H1 (cell line): ENCODE data around the gene IL12RB2. TPM values are rescaled to one million over a fixed set of nuclear protein-coding genes. Genes with fewer than 3 reads are reported as not detected.

Experiments used
- CTCF ChIA-PET: fragments of 300-600 bp; sonication (Branson Sonifier 250); formaldehyde crosslinking; loops from one replicate; lab custom pipeline; 2021; ENCODE audit not compliant: partially characterized antibody; lab: Charles Lee
- POLR2A ChIA-PET: fragments of 300-600 bp; sonication (Branson Sonifier 250); formaldehyde crosslinking; loops from one replicate; lab custom pipeline; 2021; ENCODE audit warnings: inconsistent platforms; ENCODE audit not compliant: partially characterized antibody; lab: Charles Lee
- DNase-seq, 2 experiments: peaks; one replicate each; pipeline versions ENCODE4 v3.0.0 to v3.0.0-alpha.2; 2010 to 2022; ENCODE audit warnings: low spot score in 2 of 2, low read depth in 1 of 2, mixed read lengths in 1 of 2
- FAIRE-seq: peaks from 2 replicates; lab custom pipeline; 2011; peaks lifted over from hg19 to GRCh38; lab: Jason Lieb, UNC
- H2AFZ ChIP-seq: 2 replicates; pipeline ENCODE4 v1.8.1; 2012; ENCODE audit warnings: low read length, inconsistent platforms
- H2AK5ac ChIP-seq: 2 replicates; pipeline ENCODE4 v1.6.1; 2013; ENCODE audit warnings: low read depth, low read length
- H2BK120ac ChIP-seq: replicated peaks from 2 replicates; pipeline ENCODE3; 2013; ENCODE audit warnings: low read depth, low read length, inconsistent platforms
- H2BK12ac ChIP-seq: 2 replicates; pipeline ENCODE4 v1.6.1; 2013; ENCODE audit warnings: low read depth, low read length
- H2BK15ac ChIP-seq: 2 replicates; pipeline ENCODE4 v1.6.1; 2013; ENCODE audit warnings: low read length
- H2BK20ac ChIP-seq: 2 replicates; pipeline ENCODE4 v1.6.1; 2013; ENCODE audit warnings: low read length
- H2BK5ac ChIP-seq: 2 replicates; pipeline ENCODE4 v1.6.1; 2013; ENCODE audit warnings: low read depth, low read length
- H3K14ac ChIP-seq: 2 replicates; pipeline ENCODE4 v1.6.1; 2013; ENCODE audit warnings: inconsistent platforms; ENCODE audit not compliant: insufficient read length
- H3K18ac ChIP-seq: 2 replicates; pipeline ENCODE4 v1.6.1; 2013; ENCODE audit warnings: low read length; ENCODE audit errors: extremely low read depth
- H3K23ac ChIP-seq: 2 replicates; pipeline ENCODE4 v1.6.1; 2013; ENCODE audit warnings: inconsistent platforms; ENCODE audit not compliant: insufficient read length
- H3K23me2 ChIP-seq: 2 replicates; pipeline ENCODE4 v1.6.1; 2013; ENCODE audit warnings: low read depth, low read length
- H3K27ac ChIP-seq: 2 replicates; pipeline ENCODE4 v1.6.1; 2011; ENCODE audit warnings: low read depth, low read length, inconsistent platforms
- H3K27me3 ChIP-seq, 4 experiments: replicated peaks in 1 of 4; 1 replicate in 1 of 4; 2 replicates in 3 of 4; pipeline versions ENCODE4 v1.6.1 to v1.8.1; 2011 to 2013; ENCODE audit warnings: low read length in 3 of 4, mild to moderate bottlenecking in 3 of 4, inconsistent platforms in 2 of 4, mixed read lengths in 2 of 4, moderate library complexity in 1 of 4; ENCODE audit not compliant: control insufficient read depth in 3 of 4, insufficient read depth in 3 of 4; ENCODE audit errors: extremely low read depth in 1 of 4
- H3K36me3 ChIP-seq, 4 experiments: 2 replicates each; pipeline versions ENCODE4 v1.6.1 to v1.8.1; 2011 to 2013; ENCODE audit warnings: mild to moderate bottlenecking in 4 of 4, low read length in 3 of 4, moderate library complexity in 2 of 4, control low read depth in 1 of 4, inconsistent platforms in 1 of 4; ENCODE audit not compliant: insufficient read depth in 4 of 4, control insufficient read depth in 2 of 4
- H3K4ac ChIP-seq: replicated peaks from 2 replicates; pipeline ENCODE3; 2013; ENCODE audit warnings: low read length, low read depth, mixed read lengths, inconsistent platforms; ENCODE audit not compliant: insufficient read length
- H3K4me1 ChIP-seq, 4 experiments: replicated peaks in 1 of 4; 1 replicate in 1 of 4; 2 replicates in 3 of 4; pipeline versions ENCODE4 v1.6.1 to v1.8.1; 2011 to 2013; ENCODE audit warnings: low read length in 3 of 4, inconsistent platforms in 2 of 4, mixed read lengths in 1 of 4; ENCODE audit not compliant: insufficient read depth in 4 of 4, control insufficient read depth in 3 of 4
- H3K4me2 ChIP-seq, 2 experiments: 2 replicates each; pipeline versions ENCODE4 v1.6.1 to v1.8.1; 2011 to 2013; ENCODE audit warnings: low read depth in 2 of 2, low read length in 2 of 2, control low read depth in 1 of 2, inconsistent platforms in 1 of 2, mild to moderate bottlenecking in 1 of 2; ENCODE audit not compliant: insufficient read depth in 1 of 2
- H3K4me3 ChIP-seq, 4 experiments: fragments of 200-600, 300-600 bp in 1 of 4; sonication (generic), shearing (Covaris generic), sonication (Bioruptor Twin) in 1 of 4; 2 replicates each; pipeline versions ENCODE4 v1.5.1 to v1.8.1; 2011 to 2016; ENCODE audit warnings: low read length in 4 of 4, low read depth in 3 of 4, control low read depth in 2 of 4, inconsistent platforms in 2 of 4, mild to moderate bottlenecking in 2 of 4, mixed read lengths in 1 of 4, moderate library complexity in 1 of 4; ENCODE audit not compliant: insufficient read depth in 2 of 4; ENCODE audit errors: extremely low read depth in 1 of 4
- H3K56ac ChIP-seq: replicated peaks from 2 replicates; pipeline ENCODE3; 2013; ENCODE audit warnings: low read depth, mild to moderate bottlenecking, mixed read lengths, low read length, inconsistent platforms; ENCODE audit not compliant: insufficient read length
- H3K79me1 ChIP-seq: 2 replicates; pipeline ENCODE4 v1.6.1; 2013; ENCODE audit warnings: low read depth, low read length, control low read depth
- H3K79me2 ChIP-seq, 2 experiments: 2 replicates each; pipeline versions ENCODE4 v1.6.1 to v1.8.1; 2012 to 2013; ENCODE audit warnings: low read length in 2 of 2, mild to moderate bottlenecking in 2 of 2, inconsistent platforms in 1 of 2; ENCODE audit not compliant: insufficient read depth in 2 of 2, control insufficient read depth in 1 of 2
- H3K9ac ChIP-seq, 4 experiments: replicated peaks in 1 of 4; 1 replicate in 1 of 4; 2 replicates in 3 of 4; pipeline versions ENCODE4 v1.6.1 to v1.8.1; 2011 to 2013; ENCODE audit warnings: low read depth in 3 of 4, low read length in 3 of 4, control low read depth in 2 of 4, mild to moderate bottlenecking in 2 of 4, moderate library complexity in 2 of 4, inconsistent platforms in 1 of 4; ENCODE audit errors: extremely low read depth in 1 of 4
- H3K9me3 ChIP-seq, 2 experiments: 2 replicates each; pipeline versions ENCODE4 v1.6.1 to v1.8.1; 2012 to 2013; ENCODE audit warnings: mild to moderate bottlenecking in 2 of 2, moderate library complexity in 2 of 2, control low read depth in 1 of 2, inconsistent platforms in 1 of 2, low read depth in 1 of 2, low read length in 1 of 2, mixed read lengths in 1 of 2; ENCODE audit not compliant: insufficient read depth in 2 of 2
- H4K20me1 ChIP-seq, 2 experiments: replicated peaks in 1 of 2; 2 replicates each; pipeline versions ENCODE3 to v1.8.1; 2011 to 2013; ENCODE audit warnings: inconsistent platforms in 2 of 2, low read length in 2 of 2, mild to moderate bottlenecking in 1 of 2; ENCODE audit not compliant: insufficient read depth in 2 of 2, control insufficient read depth in 1 of 2
- H4K5ac ChIP-seq: 2 replicates; pipeline ENCODE4 v1.6.1; 2013; ENCODE audit warnings: low read length, low read depth, mixed read lengths, inconsistent platforms; ENCODE audit not compliant: insufficient read length
- H4K8ac ChIP-seq: 2 replicates; pipeline ENCODE4 v1.8.0; 2013; ENCODE audit warnings: mild to moderate bottlenecking, moderate library complexity, low read length, inconsistent platforms; ENCODE audit not compliant: insufficient read depth; ENCODE audit errors: extremely low read depth
- H4K91ac ChIP-seq: replicated peaks from 2 replicates; pipeline ENCODE3; 2013; ENCODE audit warnings: low read length, mixed read lengths, inconsistent platforms; ENCODE audit not compliant: insufficient read length
- ATF2 ChIP-seq: IDR thresholded peaks from 2 replicates; pipeline ENCODE4 v1.6.1; 2012; ENCODE audit warnings: low read length, inconsistent platforms
- KDM1A ChIP-seq: fragments of 200-600, 300-600 bp; sonication (generic); IDR thresholded peaks from 2 replicates; pipeline ENCODE4 v1.7.1; 2016; ENCODE audit warnings: mild to moderate bottlenecking, low read length, borderline replicate concordance
- ZNF274 ChIP-seq: IDR thresholded peaks from 2 replicates; pipeline ENCODE4 v1.7.0; 2012; ENCODE audit warnings: low read length, borderline replicate concordance; ENCODE audit errors: extremely low read depth
- WGBS, 2 experiments: shearing (Covaris generic) in 1 of 2; methylation state at CpG; one replicate each; pipeline versions ENCODE4 v1.1.6 to v1.1.7; 2013 to 2015; ENCODE audit warnings: low lambda C conversion rate in 2 of 2, mixed read lengths in 2 of 2, inconsistent platforms in 1 of 2, low coverage in 1 of 2, missing lambda C conversion rate in 1 of 2; ENCODE audit not compliant: insufficient replicate concordance in 2 of 2, insufficient coverage in 1 of 2, insufficient read length in 1 of 2; ENCODE audit errors: extremely low coverage in 1 of 2, missing lambda C conversion rate in 1 of 2; 5-methylcytosine and 5-hydroxymethylcytosine counted together
- polyA plus RNA-seq, 7 experiments: library from polyadenylated mRNA; depleted of rRNA in 3 of 7; stranded (reverse) in 5 of 7; unstranded in 2 of 7; fragments of >200 nt in 5 of 7; fragments of 200-250 nt in 2 of 7; gene quantifications; 1 replicate in 5 of 7; 2 replicates in 1 of 7; 4 replicates in 1 of 7; pipeline versions ENCODE4 v1.2.1 to v1.2.3, GENCODE V29; 2011 to 2013; ENCODE audit warnings: missing spikeins in 2 of 7, mixed read lengths in 2 of 7
- total RNA-seq: library from RNA; stranded (reverse); fragmentation: NEBNext Ultra II Directional; extraction: Animal tissue kit (Norgen Biotek cat#: 25700); gene quantifications from 2 replicates; pipeline ENCODE4 v1.2.1, GENCODE V29; 2021

Gene IL12RB2
- total and polyA plus RNA-seq, 2 of the 8 experiments (the other 6 are each of a cell fraction or from before 2014, with no cell fraction given), result 1.4 TPM

DNA sequence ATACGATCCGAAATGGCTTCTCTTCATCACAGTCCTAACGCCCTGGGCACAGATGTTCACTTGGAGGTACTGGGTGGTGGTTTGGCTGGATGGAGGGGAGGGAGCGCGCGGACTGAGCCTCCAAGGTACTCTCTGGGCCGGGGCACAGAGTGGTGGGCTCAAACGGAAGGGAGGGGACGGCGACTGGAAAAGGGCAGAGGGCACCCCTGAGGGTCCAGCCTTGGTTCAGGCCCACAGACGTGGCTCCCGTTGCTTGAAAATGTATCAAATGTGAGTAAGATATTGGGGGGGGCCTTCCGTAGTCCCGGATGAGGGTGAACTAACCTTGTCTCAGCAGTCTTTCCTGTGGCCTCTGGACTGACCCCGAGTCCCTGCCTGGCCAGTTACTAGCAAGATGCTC is 463 bp downstream of the IL12RB2 start:
- Histone ChIP-seq H4K8ac (no peak overlapping the region), H2BK5ac (no peak overlapping the region), H2BK12ac (peak overlapping the region; percentile 34; the same call in 1 of the 2 replicates), H3K23ac (no peak overlapping the region), H2BK20ac (no peak overlapping the region), H3K27ac (no peak overlapping the region), H3K79me1 (no peaks in the 10 kb centered on the region), H4K20me1 (no peaks in the 10 kb centered on the region), H2BK120ac (no peak overlapping the region), H3K4me1 (peaks cover 0 to 2% (median 0%) of the 10 kb centered on the region in 4 experiments; a peak in 1 of 7 replicates), H3K9me3 (no peaks in the 10 kb centered on the region), H3K4me2 (peak overlapping the region; percentile 83 to 92), H3K27me3 (peaks cover 1 to 23% (median 18%) of the 10 kb centered on the region in 4 experiments), H4K91ac (no peak overlapping the region), H3K4me3 (peak overlapping the region; percentile 39 to 64 (median 52)), H3K56ac (no peak overlapping the region), H3K14ac (no peak overlapping the region), H3K18ac (no peak overlapping the region; the same call in 1 of the 2 replicates), H3K23me2 (peaks cover 3% of the 10 kb centered on the region), H2BK15ac (no peak overlapping the region), H3K36me3 (no peaks in the 10 kb centered on the region), H2AK5ac (no peak overlapping the region), H4K5ac (no peak overlapping the region), H3K9ac (no peak overlapping the region), H3K79me2 (no peaks in the 10 kb centered on the region), H3K4ac (no peak overlapping the region), H2AFZ (peak overlapping the region; percentile 62; the same call in 1 of the 2 replicates)
- DNase-seq (peak in 1 of 2 experiments; percentile 61), FAIRE-seq (no peak)
- POLR2A ChIA-PET, result interaction anchor here (1.1 kb wide), 1 partner anchor 188 kb away, joined by 3 read pairs; no protein-coding TSS in a partner anchor
- TF ChIP-seq KDM1A, result peak; percentile 19; the same call in 1 of the 2 replicates
- TF ChIP-seq ZNF274, result no peak
- TF ChIP-seq ATF2, result no peak
- WGBS, 2 experiments, result 19% methylated on average over 15 of the region's 15 CpGs; no CpG with 5 or more reads in 1 of the 2 experiments
- CTCF ChIA-PET, result interaction anchor here (0.8 to 1.0 kb wide), 2 partner anchors 9 to 229 kb away, joined by 3 to 5 read pairs; no protein-coding TSS in a partner anchor
